Measurements from ENCODE around the gene ARRB1.

DNA sequence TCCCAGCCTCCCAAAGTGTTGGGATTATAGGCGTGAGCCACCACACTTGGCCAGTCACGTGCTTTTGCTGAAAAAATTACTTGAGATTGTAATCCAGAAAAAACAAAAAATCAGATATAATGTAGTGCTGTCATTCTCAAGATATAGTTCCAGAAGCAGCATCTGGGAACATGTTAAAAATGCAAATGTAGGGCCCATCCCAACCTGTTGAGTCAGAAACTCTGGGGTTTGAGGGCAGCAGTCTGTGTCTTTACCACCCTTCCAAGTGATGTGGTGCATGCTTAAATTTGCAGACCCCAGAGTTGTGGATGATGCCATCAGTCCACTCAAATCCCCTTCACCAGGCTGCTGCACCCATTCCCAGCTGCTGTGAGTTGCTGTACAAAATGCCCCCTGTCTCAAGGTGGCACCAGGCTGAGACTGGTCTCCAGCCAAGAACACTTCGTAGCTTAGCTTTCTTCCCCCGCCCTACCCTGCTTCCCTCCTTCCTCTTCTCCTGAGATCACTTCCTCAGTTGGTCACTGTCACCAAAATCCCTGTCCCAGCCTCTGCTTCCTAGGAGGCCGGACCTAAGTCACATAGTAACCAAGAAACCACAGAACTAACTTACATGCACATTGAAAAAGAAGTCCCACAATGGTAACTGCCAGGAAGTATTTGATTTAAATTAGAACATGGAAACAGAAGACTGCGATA is 18.2 kb upstream of the ARRB1 start:
- TF ChIP-seq, protein P1, sequence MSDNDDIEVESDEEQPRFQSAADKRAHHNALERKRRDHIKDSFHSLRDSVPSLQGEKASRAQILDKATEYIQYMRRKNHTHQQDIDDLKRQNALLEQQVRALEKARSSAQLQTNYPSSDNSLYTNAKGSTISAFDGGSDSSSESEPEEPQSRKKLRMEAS (IDR thresholded peaks at IDR 0.05; ENCODE audit: low read depth, low read length): 0 out of 2 replicates have a peak, but pooled peaks have one; percentile 30
- TF ChIP-seq, protein P2, sequence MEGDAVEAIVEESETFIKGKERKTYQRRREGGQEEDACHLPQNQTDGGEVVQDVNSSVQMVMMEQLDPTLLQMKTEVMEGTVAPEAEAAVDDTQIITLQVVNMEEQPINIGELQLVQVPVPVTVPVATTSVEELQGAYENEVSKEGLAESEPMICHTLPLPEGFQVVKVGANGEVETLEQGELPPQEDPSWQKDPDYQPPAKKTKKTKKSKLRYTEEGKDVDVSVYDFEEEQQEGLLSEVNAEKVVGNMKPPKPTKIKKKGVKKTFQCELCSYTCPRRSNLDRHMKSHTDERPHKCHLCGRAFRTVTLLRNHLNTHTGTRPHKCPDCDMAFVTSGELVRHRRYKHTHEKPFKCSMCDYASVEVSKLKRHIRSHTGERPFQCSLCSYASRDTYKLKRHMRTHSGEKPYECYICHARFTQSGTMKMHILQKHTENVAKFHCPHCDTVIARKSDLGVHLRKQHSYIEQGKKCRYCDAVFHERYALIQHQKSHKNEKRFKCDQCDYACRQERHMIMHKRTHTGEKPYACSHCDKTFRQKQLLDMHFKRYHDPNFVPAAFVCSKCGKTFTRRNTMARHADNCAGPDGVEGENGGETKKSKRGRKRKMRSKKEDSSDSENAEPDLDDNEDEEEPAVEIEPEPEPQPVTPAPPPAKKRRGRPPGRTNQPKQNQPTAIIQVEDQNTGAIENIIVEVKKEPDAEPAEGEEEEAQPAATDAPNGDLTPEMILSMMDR (IDR thresholded peaks at IDR 0.05; ENCODE audit: low read depth, low read length): no peak
- no peak for TF ChIP-seq POLR2A (IDR thresholded peaks at IDR 0.05; ENCODE audit: extremely low read depth, insufficient read length)
- TF ChIP-seq MYC (IDR thresholded peaks at IDR 0.05; ENCODE audit: low read depth, low read length): peak; percentile 26; the same call in 1 of the 2 replicates
